HEK293 (cell line): ENCODE results near the gene SLC18A2.

ENCODE experiments used
- CTCF ChIA-PET: fragments of 350-600 bp; formaldehyde crosslinking; extraction: SDS; loops from one replicate; lab custom pipeline; 2021; ENCODE audit warnings: antibody characterized with exemption; lab: Yijun Ruan, JAX
- POLR2A ChIA-PET: fragments of 300-600 bp; formaldehyde crosslinking; extraction: SDS; loops from one replicate; lab custom pipeline; 2020; ENCODE audit warnings: antibody characterized with exemption, inconsistent platforms; lab: Yijun Ruan, JAX
- H3K27ac ChIP-seq: fragments of 200-500 bp; sonication (Bioruptor generic); 2 replicates; pipeline ENCODE4 v1.5.1; 2014; ENCODE audit warnings: low read depth, low read length, control low read depth, inconsistent platforms; ENCODE audit errors: extremely low read depth
- H3K36me3 ChIP-seq, 2 experiments: fragments of 200-500 bp in 1 of 2; sonication (Bioruptor generic) in 1 of 2; 1 replicate in 1 of 2; 2 replicates in 1 of 2; pipeline ENCODE4 v1.5.1; 2014 to 2017; ENCODE audit warnings: inconsistent platforms in 2 of 2, low read length in 2 of 2; ENCODE audit not compliant: control insufficient read depth in 2 of 2, insufficient read depth in 1 of 2
- H3K4me1 ChIP-seq: fragments of 200-500 bp; sonication (Bioruptor generic); 2 replicates; pipeline ENCODE4 v1.5.1; 2014; ENCODE audit warnings: mild to moderate bottlenecking, low read length, inconsistent platforms; ENCODE audit not compliant: control insufficient read depth, insufficient read depth
- H3K4me3 ChIP-seq: 2 replicates; pipeline ENCODE4 v1.5.1; 2011; ENCODE audit warnings: low read depth, mild to moderate bottlenecking, control low read depth, low read length, moderate library complexity
- H3K9me3 ChIP-seq: fragments of 200-500 bp; sonication (Bioruptor generic); 2 replicates; pipeline ENCODE4 v1.5.1; 2014; ENCODE audit warnings: low read depth, low read length, inconsistent platforms; ENCODE audit not compliant: control insufficient read depth, insufficient read depth
- HIC1 ChIP-seq: fragments of 450-650 bp; formaldehyde crosslinking; IDR thresholded peaks from 2 replicates; pipeline ENCODE4 v1.5.1; 2016; ENCODE audit warnings: missing biosample characterization, missing genetic modification characterization
- INSM2 ChIP-seq: fragments of 450-650 bp; formaldehyde crosslinking; IDR thresholded peaks from 2 replicates; pipeline ENCODE4 v1.5.1; 2016; ENCODE audit warnings: missing biosample characterization, missing genetic modification characterization
- SP3 ChIP-seq: fragments of 450-650 bp; formaldehyde crosslinking; IDR thresholded peaks from 2 replicates; pipeline ENCODE4 v1.5.1; 2016; ENCODE audit warnings: missing biosample characterization, missing genetic modification characterization
- ZBTB20 ChIP-seq: fragments of 450-650 bp; formaldehyde crosslinking; IDR thresholded peaks from 2 replicates; pipeline ENCODE4 v1.5.1; 2016; ENCODE audit warnings: missing biosample characterization, missing genetic modification characterization
- ZFP69B ChIP-seq: fragments of 450-650 bp; formaldehyde crosslinking; IDR thresholded peaks from 2 replicates; pipeline ENCODE4 v1.5.1; 2016; ENCODE audit warnings: missing biosample characterization, missing genetic modification characterization
- ZNF266 ChIP-seq: fragments of 450-650 bp; formaldehyde crosslinking; IDR thresholded peaks from 2 replicates; pipeline ENCODE4 v1.5.1; 2016; ENCODE audit warnings: missing biosample characterization, missing genetic modification characterization, low read depth
- ZNF280C ChIP-seq: fragments of 450-650 bp; formaldehyde crosslinking; IDR thresholded peaks from 2 replicates; pipeline ENCODE4 v1.5.1; 2016; ENCODE audit warnings: missing biosample characterization, missing genetic modification characterization
- ZNF311 ChIP-seq: fragments of 450-650 bp; formaldehyde crosslinking; IDR thresholded peaks from 2 replicates; pipeline ENCODE4 v1.5.1; 2017; ENCODE audit warnings: missing biosample characterization, missing genetic modification characterization, borderline replicate concordance
- ZNF416 ChIP-seq: fragments of 450-650 bp; formaldehyde crosslinking; IDR thresholded peaks from 2 replicates; pipeline ENCODE4 v1.5.1; 2016; ENCODE audit warnings: missing biosample characterization, missing genetic modification characterization
- ZNF48 ChIP-seq: fragments of 450-650 bp; formaldehyde crosslinking; IDR thresholded peaks from 2 replicates; pipeline ENCODE4 v1.5.1; 2016; ENCODE audit warnings: missing biosample characterization, missing genetic modification characterization
- ZNF488 ChIP-seq: fragments of 450-650 bp; formaldehyde crosslinking; IDR thresholded peaks from 2 replicates; pipeline ENCODE4 v1.5.1; 2016; ENCODE audit warnings: missing biosample characterization, missing genetic modification characterization
- ZNF555 ChIP-seq: fragments of 450-650 bp; formaldehyde crosslinking; conservative IDR thresholded peaks from 2 replicates; pipeline ENCODE4 v1.5.1; 2017; ENCODE audit warnings: missing biosample characterization, mild to moderate bottlenecking, missing genetic modification characterization, inconsistent platforms
- ZNF580 ChIP-seq: fragments of 450-650 bp; formaldehyde crosslinking; IDR thresholded peaks from 2 replicates; pipeline ENCODE4 v1.5.1; 2016; ENCODE audit warnings: missing biosample characterization, missing genetic modification characterization
- ZSCAN23 ChIP-seq: fragments of 450-650 bp; formaldehyde crosslinking; IDR thresholded peaks from 2 replicates; pipeline ENCODE4 v1.5.1; 2016; ENCODE audit warnings: missing biosample characterization, missing genetic modification characterization

The SLC18A2 gene

GRCh38 chr10:117274509-117274908 lies 33.6 kb downstream of the SLC18A2 start:
- TF ChIP-seq ZBTB20 (tag by site-specific recombination) = no peak
- TF ChIP-seq ZFP69B (tag by site-specific recombination) = no peak
- TF ChIP-seq HIC1 (tag by site-specific recombination) = no peak
- TF ChIP-seq ZNF488 (tag by site-specific recombination) = no peak
- no peak for TF ChIP-seq ZNF555 (tag by site-specific recombination)
- no peak for TF ChIP-seq ZNF48 (tag by site-specific recombination)
- no peak for TF ChIP-seq ZNF280C (tag by site-specific recombination)
- TF ChIP-seq ZSCAN23 (tag by site-specific recombination) = no peak
- TF ChIP-seq, all 188 proteins: peak for 0
- H3K9me3 ChIP-seq = no peaks in the 10 kb centered on the region
- POLR2A ChIA-PET = no interaction called here
- H3K4me1 ChIP-seq = no peaks in the 10 kb centered on the region
- CTCF ChIA-PET = no interaction called here
- H3K36me3 ChIP-seq = no peaks in the 10 kb centered on the region
- H3K27ac ChIP-seq = no peak overlapping the region
- no peak overlapping the region for H3K4me3 ChIP-seq

GRCh38 chr10:117275121-117275520 lies 34.2 kb downstream of the SLC18A2 start:
- Histone ChIP-seq H3K36me3 (no peaks in the 10 kb centered on the region), H3K4me1 (no peaks in the 10 kb centered on the region), H3K9me3 (no peaks in the 10 kb centered on the region), H3K4me3 (no peak overlapping the region), H3K27ac (no peak overlapping the region)
- TF ChIP-seq ZNF416 (no peak), ZNF311 (no peak), ZNF580 (tag by site-specific recombination) (no peak), ZNF280C (tag by site-specific recombination) (no peak), ZNF266 (tag by site-specific recombination) (no peak), INSM2 (tag by site-specific recombination) (no peak), SP3 (no peak)
- CTCF ChIA-PET = interaction anchor here (1.1 kb wide), 1 partner anchor 48 kb away, joined by 3 read pairs; no protein-coding TSS in a partner anchor
- POLR2A ChIA-PET = no interaction called here
